K562 (cell line): ENCODE results near the gene SCAMP5. TPM values are rescaled to one million over a fixed set of nuclear protein-coding genes. Genes with fewer than 3 reads are reported as not detected.

Experiments
- BDP1 ChIP-seq: IDR thresholded peaks from 3 replicates; pipeline ENCODE4 v1.6.1; 2011; ENCODE audit not compliant: insufficient read length, insufficient read depth
- BRF1 ChIP-seq: IDR thresholded peaks from 3 replicates; pipeline ENCODE4 v1.6.1; 2011; ENCODE audit warnings: borderline replicate concordance, mild to moderate bottlenecking; ENCODE audit not compliant: insufficient read length; ENCODE audit errors: extremely low read depth
- CHAMP1 ChIP-seq: fragments of 450-650 bp; IDR thresholded peaks from 2 replicates; pipeline ENCODE4 v1.6.1; 2016; ENCODE audit warnings: mild to moderate bottlenecking
- ETS1 ChIP-seq: conservative IDR thresholded peaks from 2 replicates; pipeline ENCODE4 v1.6.1; 2011; ENCODE audit warnings: low read depth, mild to moderate bottlenecking, low read length; ENCODE audit not compliant: control insufficient read depth
- FOSL1 ChIP-seq: fragments of 200-800 bp; sonication (Bioruptor generic); conservative IDR thresholded peaks from 2 replicates; pipeline ENCODE4 v1.6.1; 2016; ENCODE audit warnings: missing genetic modification characterization, missing compliant biosample characterization
- HCFC1 ChIP-seq: IDR thresholded peaks from 2 replicates; pipeline ENCODE4 v1.6.1; 2012; ENCODE audit warnings: low read depth, low read length, improper control_type of control experiment
- HDAC1 ChIP-seq, 2 experiments: fragments of 450-650 bp; IDR thresholded peaks; 2 replicates each; pipeline ENCODE4 v1.6.1; 2016 to 2017; ENCODE audit warnings: inconsistent platforms in 1 of 2, mild to moderate bottlenecking in 1 of 2, moderate library complexity in 1 of 2
- HEY1 ChIP-seq: fragments of 250-450 bp; sonication (Bioruptor Pico); IDR thresholded peaks from 2 replicates; pipeline ENCODE4 v1.5.0; 2020; ENCODE audit warnings: mild to moderate bottlenecking, moderate library complexity, borderline replicate concordance
- HMG20A ChIP-seq: fragments of 450-650 bp; formaldehyde crosslinking; conservative IDR thresholded peaks from 2 replicates; pipeline ENCODE4 v1.4.0; 2020; ENCODE audit warnings: mild to moderate bottlenecking, mixed read lengths
- HOXB6 ChIP-seq: fragments of 250-450 bp; sonication (Bioruptor Pico); IDR thresholded peaks from 2 replicates; pipeline ENCODE4 v1.5.1; 2022; ENCODE audit warnings: mild to moderate bottlenecking, borderline replicate concordance
- MECOM ChIP-seq: fragments of 250-450 bp; sonication (Bioruptor Pico); IDR thresholded peaks from 2 replicates; pipeline ENCODE4 v1.8.0; 2022; ENCODE audit warnings: inconsistent platforms
- NRF1 ChIP-seq, 2 experiments: fragments of 450-650 bp; IDR thresholded peaks in 1 of 2; conservative IDR thresholded peaks in 1 of 2; 2 replicates each; pipeline ENCODE4 v1.6.1; 2014; ENCODE audit warnings: mild to moderate bottlenecking in 2 of 2
- RBM34 ChIP-seq: fragments of 200-400 bp; formaldehyde crosslinking; IDR thresholded peaks from 2 replicates; pipeline ENCODE4 v1.6.1; 2018; ENCODE audit warnings: low read length, borderline replicate concordance; ENCODE audit not compliant: insufficient read depth
- TBP ChIP-seq: optimal IDR thresholded peaks from 2 replicates; pipeline ENCODE3; 2011; ENCODE audit warnings: low read depth, low read length, improper control_type of control experiment
- TCF15 ChIP-seq: fragments of 250-450 bp; sonication (Bioruptor Pico); IDR thresholded peaks from 2 replicates; pipeline ENCODE4 v1.8.0; 2022; ENCODE audit warnings: moderate library complexity, mild to moderate bottlenecking, inconsistent platforms
- ZBTB11 ChIP-seq, 3 experiments: fragments of 200-800 bp in 1 of 3; fragments of 250-450 bp in 1 of 3; fragments of 450-650 bp in 1 of 3; sonication (Bioruptor Pico) in 1 of 3; sonication (Bioruptor generic) in 1 of 3; formaldehyde crosslinking in 1 of 3; IDR thresholded peaks; 2 replicates each; pipeline versions ENCODE4 v1.6.1 to v1.8.0; 2016 to 2022; ENCODE audit warnings: mild to moderate bottlenecking in 2 of 3, missing genetic modification characterization in 2 of 3, missing compliant biosample characterization in 1 of 3, moderate library complexity in 1 of 3
- ZNF12 ChIP-seq: sonication (generic); formaldehyde crosslinking; IDR thresholded peaks from 2 replicates; pipeline ENCODE4 v1.4.0; 2020; ENCODE audit warnings: mild to moderate bottlenecking, missing genetic modification reagents
- ZNF324 ChIP-seq: fragments of 250-450 bp; sonication (Bioruptor Pico); IDR thresholded peaks from 2 replicates; pipeline ENCODE4 v1.4.0; 2020; ENCODE audit warnings: mild to moderate bottlenecking
- ZNF561 ChIP-seq: fragments of 450-650 bp; formaldehyde crosslinking; conservative IDR thresholded peaks from 2 replicates; pipeline ENCODE4 v1.4.0; 2020; ENCODE audit warnings: mild to moderate bottlenecking, moderate library complexity
- ZNF589 ChIP-seq: fragments of 200-800 bp; sonication (Bioruptor generic); IDR thresholded peaks from 2 replicates; pipeline ENCODE4 v1.6.1; 2016; ENCODE audit warnings: low read depth, missing genetic modification characterization, missing compliant biosample characterization
- polyA plus RNA-seq, 8 experiments: library from polyadenylated mRNA; depleted of rRNA in 4 of 8; stranded (reverse) in 5 of 8; unstranded in 3 of 8; fragments of >200 nt; fragmentation: Nextera tagmentation in 2 of 8; fragmentation: Illumina TruSeq in 1 of 8; extraction: Ambion mirVana in 2 of 8; extraction: Trizol in 1 of 8; gene quantifications; 2 replicates each; pipeline versions ENCODE4 v1.2.1 to v1.2.3, GENCODE V29; 2011 to 2014; ENCODE audit warnings: inconsistent platforms in 1 of 8, missing spikeins in 1 of 8
- total RNA-seq, 7 experiments: library from RNA; depleted of rRNA in 6 of 7; stranded (reverse); fragments of >200 nt in 6 of 7; fragmentation: Illumina TruSeq in 2 of 7; extraction: Trizol in 2 of 7; gene quantifications; 2 replicates each; pipeline versions ENCODE4 v1.2.1 to v1.2.3, GENCODE V29; 2011 to 2021; ENCODE audit warnings: low replicate concordance in 1 of 7

Gene SCAMP5
- total and polyA plus RNA-seq, 9 of the 15 experiments (the other 6 are each of a cell fraction or from before 2014, with no cell fraction given), result 0.09 to 0.29 (median 0.19) TPM; not detected in 5

- no peak for TF ChIP-seq CHAMP1
- TF ChIP-seq HOXB6, result no peak
- TF ChIP-seq HMG20A (CRISPR knock-in tag), result no peak
- no peak for TF ChIP-seq ZNF561
- TF ChIP-seq HCFC1, result peak; percentile 99
- TF ChIP-seq TBP, result peak; percentile 76
- peak in 1 of 2 experiments; percentile 80; a peak in 2 of 4 replicates for TF ChIP-seq HDAC1 (IDR thresholded peaks at IDR 0.05)
- TF ChIP-seq MECOM (CRISPR knock-in tag), result no peak
- no peak for TF ChIP-seq HEY1 (CRISPR knock-in tag)
- TF ChIP-seq TCF15 (CRISPR knock-in tag), result no peak
- TF ChIP-seq NRF1 (conservative IDR thresholded peaks at IDR 0.05 in 1 of 2, IDR thresholded peaks at IDR 0.05 in 1 of 2), result peak; percentile 87 to 89
- TF ChIP-seq ETS1, result peak; percentile 97
- peak in 1 of 3 experiments; percentile 66; a peak in 1 of 6 replicates for TF ChIP-seq ZBTB11 (CRISPR knock-in tag; IDR thresholded peaks at IDR 0.05)
- TF ChIP-seq BDP1, result no peak
- TF ChIP-seq ZNF324, result no peak
- TF ChIP-seq FOSL1, result 0 out of 2 replicates have a peak, but pooled peaks have one; percentile 19
- TF ChIP-seq ZNF589 (CRISPR knock-in tag), result no peak
- no peak for TF ChIP-seq ZNF12 (CRISPR knock-in tag)
- TF ChIP-seq BRF1, result no peak
- no peak for TF ChIP-seq RBM34
These were observed 28.0 kb downstream of the SCAMP5 start, which contains the start of gene PPCDC (continued) for GRCh38 chr15:75023181-75023871.
